C4-2B (cell line): ENCODE results near the gene ACSS3.

Experiments used
- ZFX ChIP-seq: fragments of 450-650 bp; IDR thresholded peaks from 2 replicates; pipeline ENCODE4 v1.6.1; 2017
- TF ChIP-seq, protein P1 (sequence below): fragments of 450-650 bp; conservative IDR thresholded peaks from 2 replicates; pipeline ENCODE4 v1.5.1; 2017; ENCODE audit warnings: mild to moderate bottlenecking

DNA sequence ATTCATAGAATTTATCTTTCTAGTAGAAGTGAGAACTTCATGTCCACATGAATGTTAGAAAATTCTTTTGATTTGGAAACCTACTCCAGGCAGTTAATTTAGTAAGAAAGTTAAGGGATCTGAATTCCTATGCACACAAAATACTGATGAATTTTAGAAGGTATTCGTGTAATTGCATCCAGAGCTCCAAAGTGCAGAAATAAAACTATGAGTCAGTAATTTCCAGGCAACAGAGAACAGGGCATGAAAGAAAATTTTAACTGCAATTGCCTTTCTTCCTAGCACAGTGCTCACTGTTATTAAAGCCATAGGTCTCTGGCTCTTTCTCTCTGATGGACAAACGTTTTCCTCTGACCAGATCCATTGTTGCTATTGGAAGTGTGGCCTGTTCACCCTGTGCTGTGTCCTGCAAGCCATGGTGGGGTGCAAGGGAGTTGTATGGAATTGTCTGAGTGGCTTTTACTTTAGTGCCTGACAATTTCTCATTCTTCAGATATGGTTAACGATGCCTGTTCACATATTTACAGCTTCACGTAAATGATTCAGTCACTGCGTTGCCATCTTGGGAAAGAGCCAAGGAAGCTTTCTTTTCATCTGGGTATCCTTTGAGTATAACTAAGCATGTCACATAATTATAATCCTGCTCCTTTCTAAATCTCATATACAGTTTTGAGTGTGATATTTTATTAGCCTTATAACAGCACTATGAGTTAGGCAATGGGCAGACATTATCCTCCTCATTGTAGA is 145.1 kb downstream of the ACSS3 start:
- TF ChIP-seq, protein P1, sequence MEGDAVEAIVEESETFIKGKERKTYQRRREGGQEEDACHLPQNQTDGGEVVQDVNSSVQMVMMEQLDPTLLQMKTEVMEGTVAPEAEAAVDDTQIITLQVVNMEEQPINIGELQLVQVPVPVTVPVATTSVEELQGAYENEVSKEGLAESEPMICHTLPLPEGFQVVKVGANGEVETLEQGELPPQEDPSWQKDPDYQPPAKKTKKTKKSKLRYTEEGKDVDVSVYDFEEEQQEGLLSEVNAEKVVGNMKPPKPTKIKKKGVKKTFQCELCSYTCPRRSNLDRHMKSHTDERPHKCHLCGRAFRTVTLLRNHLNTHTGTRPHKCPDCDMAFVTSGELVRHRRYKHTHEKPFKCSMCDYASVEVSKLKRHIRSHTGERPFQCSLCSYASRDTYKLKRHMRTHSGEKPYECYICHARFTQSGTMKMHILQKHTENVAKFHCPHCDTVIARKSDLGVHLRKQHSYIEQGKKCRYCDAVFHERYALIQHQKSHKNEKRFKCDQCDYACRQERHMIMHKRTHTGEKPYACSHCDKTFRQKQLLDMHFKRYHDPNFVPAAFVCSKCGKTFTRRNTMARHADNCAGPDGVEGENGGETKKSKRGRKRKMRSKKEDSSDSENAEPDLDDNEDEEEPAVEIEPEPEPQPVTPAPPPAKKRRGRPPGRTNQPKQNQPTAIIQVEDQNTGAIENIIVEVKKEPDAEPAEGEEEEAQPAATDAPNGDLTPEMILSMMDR, result no peak
- TF ChIP-seq ZFX, result no peak
